PC-3 (cell line): ENCODE measurements around the gene PPP1R15A. TPM values are rescaled to one million over a fixed set of nuclear protein-coding genes. Genes with fewer than 3 reads are reported as not detected.
A peak's percentile ranks its signal among the peaks of the same experiment; 100 is the strongest.
"Not testable (repeated sequence)": the region's sequence is repeated elsewhere in the genome, so short reads cannot be mapped to it uniquely, and the experiment has no call there.

Source experiments
- ATAC-seq: fragments of 200-7000 bp; cut with Tn5 transposase; 2 replicates; pipeline ENCODE4 v1.9.1; 2020; ENCODE audit warnings: mild to moderate bottlenecking, moderate library complexity
- BruUV-seq: library from RNA; stranded (reverse); fragments of 400-500 nt; replicated peaks from 2 replicates; lab custom pipeline; 2021; lab: Mats Ljungman, UMichigan
- CTCF ChIA-PET: fragments of 300-600 bp; sonication (Branson Sonifier 250); formaldehyde crosslinking; loops from one replicate; lab custom pipeline; 2022; ENCODE audit warnings: antibody characterized with exemption; lab: Charles Lee
- POLR2A ChIA-PET: fragments of 300-600 bp; sonication (Branson Sonifier 250); formaldehyde crosslinking; loops from one replicate; lab custom pipeline; 2022; ENCODE audit warnings: antibody characterized with exemption; ENCODE audit not compliant: unreplicated experiment; lab: Charles Lee
- DNase-seq: peaks from one replicate; pipeline ENCODE4 v3.0.0-alpha.2; 2015
- H2AFZ ChIP-seq: fragments of 300-600 bp; sonication (generic); 2 replicates; pipeline ENCODE4 v1.6.0; 2016; ENCODE audit warnings: antibody characterized with exemption, low read length
- H3F3A ChIP-seq: fragments of 300-600 bp; sonication (generic); one replicate; pipeline ENCODE4 v1.6.0; 2017; ENCODE audit warnings: antibody characterized with exemption, low read length, control low read depth, mild to moderate bottlenecking; ENCODE audit not compliant: unreplicated experiment
- H3K27ac ChIP-seq: fragments of 300-600 bp; sonication (generic); 2 replicates; pipeline ENCODE4 v1.5.1; 2016; ENCODE audit warnings: mild to moderate bottlenecking, low read length
- H3K27me3 ChIP-seq: fragments of 300-600 bp; sonication (generic); 2 replicates; pipeline ENCODE4 v1.6.1; 2016; ENCODE audit warnings: low read length, mixed read lengths
- H3K36me3 ChIP-seq: fragments of 300-600 bp; sonication (generic); 2 replicates; pipeline ENCODE4 v1.6.1; 2016; ENCODE audit warnings: low read depth, mixed run types, low read length, mixed read lengths
- H3K4me1 ChIP-seq: fragments of 300-600 bp; sonication (generic); 2 replicates; pipeline ENCODE4 v1.5.1; 2016; ENCODE audit warnings: low read length; ENCODE audit not compliant: insufficient read depth
- H3K4me2 ChIP-seq: fragments of 300-600 bp; sonication (generic); 2 replicates; pipeline ENCODE4 v1.6.0; 2016; ENCODE audit warnings: low read length
- H3K4me3 ChIP-seq: fragments of 300-600 bp; sonication (generic); 2 replicates; pipeline ENCODE4 v1.5.1; 2016; ENCODE audit warnings: mild to moderate bottlenecking, low read length, mixed read lengths
- H3K79me2 ChIP-seq: fragments of 300-600 bp; sonication (generic); 2 replicates; pipeline ENCODE4 v1.6.1; 2017; ENCODE audit warnings: low read length, mixed read lengths
- H3K9ac ChIP-seq: fragments of 300-600 bp; sonication (generic); 2 replicates; pipeline ENCODE4 v1.6.0; 2016; ENCODE audit warnings: mild to moderate bottlenecking, low read length
- H3K9me2 ChIP-seq: fragments of 300-600 bp; sonication (generic); replicated peaks from 2 replicates; pipeline ENCODE4 v1.6.1; 2016; ENCODE audit warnings: mixed run types, low read length, mixed read lengths
- H3K9me3 ChIP-seq: fragments of 300-600 bp; sonication (generic); 2 replicates; pipeline ENCODE4 v1.6.1; 2016; ENCODE audit warnings: low read length, mixed read lengths
- H4K20me1 ChIP-seq: fragments of 300-600 bp; sonication (generic); 2 replicates; pipeline ENCODE4 v1.6.1; 2016; ENCODE audit warnings: low read length, mixed read lengths
- EZH2 ChIP-seq: fragments of 300-600 bp; sonication (generic); IDR thresholded peaks from one replicate; pipeline ENCODE4 v1.6.1; 2017; ENCODE audit warnings: antibody characterized with exemption, mild to moderate bottlenecking, low read length; ENCODE audit not compliant: unreplicated experiment
- EZH2phosphoT487 ChIP-seq: fragments of 300-600 bp; sonication (generic); IDR thresholded peaks from 2 replicates; pipeline ENCODE4 v1.6.1; 2018; ENCODE audit warnings: mild to moderate bottlenecking, antibody characterized with exemption, low read length, borderline replicate concordance
- intact Hi-C: fragments of 100-400 bp; cut with micrococcal nuclease; formaldehyde crosslinking; loops from 2 replicates; pipeline ENCODE4 v1.9.0; 2023
- total RNA-seq: library from RNA; depleted of rRNA; stranded (reverse); fragments of >200 nt; gene quantifications from 2 replicates; pipeline ENCODE4 v1.2.3, GENCODE V29; 2014
- TF ChIP-seq, protein P1 (sequence below): fragments of 300-600 bp; sonication (generic); conservative IDR thresholded peaks from 2 replicates; pipeline ENCODE4 v1.5.1; 2017; ENCODE audit warnings: antibody characterized with exemption, low read depth, mild to moderate bottlenecking, low read length

PPP1R15A gene
- total RNA-seq, 1 experiment from 2014 or later = 78.0 TPM

DNA sequence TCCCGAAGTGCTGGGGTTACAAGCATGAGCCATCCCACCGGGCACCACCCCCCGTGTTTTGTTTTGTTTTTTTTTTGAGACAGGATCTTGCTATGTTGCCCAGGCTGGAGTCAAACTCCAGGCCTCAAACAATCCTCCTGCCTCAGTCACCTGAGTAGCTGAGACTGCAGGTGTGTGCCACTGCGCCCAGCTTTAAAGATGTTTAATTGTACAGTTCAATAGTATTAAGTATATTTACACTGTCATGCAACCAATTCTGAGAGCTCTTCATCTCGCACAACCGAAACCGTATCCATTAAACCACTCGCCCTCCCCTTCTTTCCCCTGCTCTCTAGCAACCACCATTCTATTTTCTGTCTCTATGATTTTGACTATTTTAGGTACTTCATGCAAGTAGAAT is 43.5 kb downstream of the PPP1R15A start:
- Histone ChIP-seq H3K9me2 (no peaks in the 10 kb centered on the region), H2AFZ (no peak overlapping the region), H3K9ac (no peak overlapping the region), H3K4me1 (no peaks in the 10 kb centered on the region), H3K79me2 (no peaks in the 10 kb centered on the region), H3K9me3 (no peaks in the 10 kb centered on the region), H3K4me3 (no peak overlapping the region), H3K36me3 (no peaks in the 10 kb centered on the region), H3K27ac (no peak overlapping the region), H4K20me1 (no peaks in the 10 kb centered on the region), H3F3A (no peaks in the 10 kb centered on the region), H3K4me2 (no peak overlapping the region), H3K27me3 (no peaks in the 10 kb centered on the region)
- POLR2A ChIA-PET = no interaction called here
- BruUV-seq = no TSS peak
- ATAC-seq = no peak
- CTCF ChIA-PET = no interaction called here
- no peak for TF ChIP-seq EZH2
- TF ChIP-seq, protein P1, sequence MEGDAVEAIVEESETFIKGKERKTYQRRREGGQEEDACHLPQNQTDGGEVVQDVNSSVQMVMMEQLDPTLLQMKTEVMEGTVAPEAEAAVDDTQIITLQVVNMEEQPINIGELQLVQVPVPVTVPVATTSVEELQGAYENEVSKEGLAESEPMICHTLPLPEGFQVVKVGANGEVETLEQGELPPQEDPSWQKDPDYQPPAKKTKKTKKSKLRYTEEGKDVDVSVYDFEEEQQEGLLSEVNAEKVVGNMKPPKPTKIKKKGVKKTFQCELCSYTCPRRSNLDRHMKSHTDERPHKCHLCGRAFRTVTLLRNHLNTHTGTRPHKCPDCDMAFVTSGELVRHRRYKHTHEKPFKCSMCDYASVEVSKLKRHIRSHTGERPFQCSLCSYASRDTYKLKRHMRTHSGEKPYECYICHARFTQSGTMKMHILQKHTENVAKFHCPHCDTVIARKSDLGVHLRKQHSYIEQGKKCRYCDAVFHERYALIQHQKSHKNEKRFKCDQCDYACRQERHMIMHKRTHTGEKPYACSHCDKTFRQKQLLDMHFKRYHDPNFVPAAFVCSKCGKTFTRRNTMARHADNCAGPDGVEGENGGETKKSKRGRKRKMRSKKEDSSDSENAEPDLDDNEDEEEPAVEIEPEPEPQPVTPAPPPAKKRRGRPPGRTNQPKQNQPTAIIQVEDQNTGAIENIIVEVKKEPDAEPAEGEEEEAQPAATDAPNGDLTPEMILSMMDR = no peak
- TF ChIP-seq EZH2phosphoT487 = no peak
- intact Hi-C loops = no loop called here
- no peak for DNase-seq

DNA sequence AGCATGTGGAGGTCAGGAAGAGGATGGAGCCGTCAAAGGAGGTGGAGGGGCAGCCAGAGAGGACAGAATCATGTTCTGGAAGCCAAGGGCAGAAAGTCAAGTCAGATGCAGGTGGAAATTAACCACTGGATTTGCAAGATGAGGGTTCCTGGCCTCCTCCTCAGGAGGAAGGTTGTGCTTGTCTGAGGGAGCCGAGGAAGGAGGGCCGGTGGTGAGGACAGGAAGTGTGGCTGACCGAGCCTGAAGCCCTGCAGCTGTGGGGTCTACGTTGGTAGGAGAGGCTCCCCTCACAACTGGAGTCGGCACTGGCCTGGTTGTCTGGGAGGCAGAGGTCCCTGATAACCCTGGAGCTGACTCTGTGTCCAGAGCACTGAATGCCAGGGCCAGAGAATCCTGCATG is 45.9 kb downstream of the PPP1R15A start:
- POLR2A ChIA-PET = no interaction called here
- H3K36me3 ChIP-seq = no peaks in the 10 kb centered on the region
- no peaks in the 10 kb centered on the region for H3K79me2 ChIP-seq
- H3K27me3 ChIP-seq = no peaks in the 10 kb centered on the region
- no peak overlapping the region for H3K4me2 ChIP-seq
- no peak overlapping the region for H2AFZ ChIP-seq
- no peaks in the 10 kb centered on the region for H3K4me1 ChIP-seq
- H3K9ac ChIP-seq = no peak overlapping the region
- intact Hi-C loops = no loop called here
- DNase-seq (no peak), ATAC-seq (no peak)
- no peak for TF ChIP-seq EZH2
- TF ChIP-seq, protein P1 = no peak
- no peak for TF ChIP-seq EZH2phosphoT487
- no peaks in the 10 kb centered on the region for H4K20me1 ChIP-seq
- H3K27ac ChIP-seq = no peak overlapping the region
- BruUV-seq = no TSS peak
- H3K4me3 ChIP-seq = no peak overlapping the region
- no peaks in the 10 kb centered on the region for H3K9me2 ChIP-seq
- H3F3A ChIP-seq = no peaks in the 10 kb centered on the region
- H3K9me3 ChIP-seq = no peaks in the 10 kb centered on the region
- CTCF ChIA-PET = no interaction called here

DNA sequence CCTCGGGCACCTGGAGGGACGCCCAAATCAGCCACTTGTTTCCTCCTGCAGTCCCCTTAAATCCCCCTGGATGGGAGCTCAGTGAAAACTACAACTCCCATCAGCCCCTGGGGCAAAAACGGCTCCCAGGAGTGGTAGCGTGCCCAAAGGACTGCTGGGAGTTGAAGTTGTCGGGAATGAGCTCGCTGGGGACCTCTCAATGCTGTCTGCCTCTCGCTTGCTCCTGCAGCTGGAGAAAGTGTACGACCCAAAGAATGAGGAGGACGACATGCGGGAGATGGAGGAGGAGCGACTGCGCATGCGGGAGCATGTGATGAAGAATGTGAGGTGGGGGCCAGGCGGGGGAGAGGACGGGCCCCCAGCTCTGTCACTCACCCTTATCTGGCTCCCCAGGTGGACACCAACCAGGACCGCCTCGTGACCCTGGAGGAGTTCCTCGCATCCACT is 46.6 kb downstream of the PPP1R15A start:
- no peak overlapping the region for H3K9ac ChIP-seq
- no TSS peak for BruUV-seq
- no peak for TF ChIP-seq EZH2
- no peak for TF ChIP-seq EZH2phosphoT487
- TF ChIP-seq, protein P1 = no peak
- no peaks in the 10 kb centered on the region for H3K36me3 ChIP-seq
- H3F3A ChIP-seq = no peaks in the 10 kb centered on the region
- H3K79me2 ChIP-seq = no peaks in the 10 kb centered on the region
- H3K9me3 ChIP-seq = no peaks in the 10 kb centered on the region
- no peaks in the 10 kb centered on the region for H3K4me1 ChIP-seq
- no peak overlapping the region for H2AFZ ChIP-seq
- H3K4me2 ChIP-seq = no peak overlapping the region
- intact Hi-C loops = no loop called here
- ChIA-PET CTCF (no interaction called here), POLR2A (no interaction called here)
- DNase-seq (peak; percentile 15), ATAC-seq (no peak)
- no peak overlapping the region for H3K27ac ChIP-seq
- H3K27me3 ChIP-seq = no peaks in the 10 kb centered on the region
- no peaks in the 10 kb centered on the region for H4K20me1 ChIP-seq
- no peak overlapping the region for H3K4me3 ChIP-seq
- no peaks in the 10 kb centered on the region for H3K9me2 ChIP-seq

DNA sequence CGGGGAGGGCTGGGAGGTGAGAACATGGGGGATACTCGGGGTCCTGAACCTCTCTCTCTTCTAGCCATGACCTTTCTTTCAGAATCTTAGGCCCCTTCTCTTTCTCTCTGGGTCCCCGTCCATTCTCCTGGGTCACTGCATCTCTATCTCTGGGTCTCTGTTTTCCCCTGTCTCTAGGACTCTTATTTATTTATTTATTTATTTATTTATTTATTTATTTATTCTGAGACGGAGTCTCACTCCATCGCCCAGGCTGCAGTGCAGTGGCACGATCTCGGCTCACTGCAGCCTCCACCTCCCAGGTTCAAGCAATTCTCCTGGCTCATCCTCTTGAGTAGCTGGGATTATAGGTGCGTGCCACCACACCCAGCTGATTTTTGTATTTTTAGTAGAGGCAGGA is 47.0 kb downstream of the PPP1R15A start:
- H3K27ac ChIP-seq, POLR2A ChIA-PET, H3K9ac ChIP-seq, intact Hi-C loops, H3K4me1 ChIP-seq, H2AFZ ChIP-seq, BruUV-seq, ATAC-seq, H3K9me3 ChIP-seq, H3K79me2 ChIP-seq, H3K4me2 ChIP-seq, CTCF ChIA-PET, H3F3A ChIP-seq, H3K4me3 ChIP-seq, H3K27me3 ChIP-seq, H4K20me1 ChIP-seq, H3K9me2 ChIP-seq, DNase-seq, H3K36me3 ChIP-seq: not testable (repeated sequence)
